ENCODE measurements around the gene PNMA8B.

PNMA8B gene

GRCh38 chr19:46484656-46485055 lies 11.0 kb downstream of the PNMA8B start:
- FAIRE-seq, result no peak
- DNase-seq (ENCODE audit: insufficient read length, low spot score), result no peak
- TF ChIP-seq CTCF (IDR thresholded peaks at IDR 0.05; ENCODE audit: insufficient read depth, missing control alignments), result no peak

GRCh38 chr19:46482631-46483030 lies 13.0 kb downstream of the PNMA8B start:
- FAIRE-seq (no peak), DNase-seq (ENCODE audit: insufficient read length, low spot score) (no peak)
- no peak for TF ChIP-seq CTCF (IDR thresholded peaks at IDR 0.05; ENCODE audit: insufficient read depth, missing control alignments)

- FAIRE-seq (no peak), DNase-seq (ENCODE audit: insufficient read length, low spot score) (no peak)
- no peak for TF ChIP-seq CTCF (IDR thresholded peaks at IDR 0.05; ENCODE audit: insufficient read depth, missing control alignments)
Measured at GRCh38 chr19:46481947-46482346, 13.7 kb downstream of the PNMA8B start.

- FAIRE-seq, result no peak
- no peak for TF ChIP-seq CTCF (IDR thresholded peaks at IDR 0.05; ENCODE audit: insufficient read depth, missing control alignments)
- no peak for DNase-seq (ENCODE audit: insufficient read length, low spot score)
Measured at GRCh38 chr19:46481223-46481848, 14.3 kb downstream of the PNMA8B start.

GRCh38 chr19:46480415-46480814 lies 15.3 kb downstream of the PNMA8B start:
- TF ChIP-seq CTCF (IDR thresholded peaks at IDR 0.05; ENCODE audit: insufficient read depth, missing control alignments), result no peak
- DNase-seq (ENCODE audit: insufficient read length, low spot score) (no peak), FAIRE-seq (no peak)

- no peak for TF ChIP-seq CTCF (IDR thresholded peaks at IDR 0.05; ENCODE audit: insufficient read depth, missing control alignments)
- no peak for FAIRE-seq
- DNase-seq (ENCODE audit: insufficient read length, low spot score), result no peak
Measured at GRCh38 chr19:46478356-46478986, 17.2 kb downstream of the PNMA8B start.

- no peak for TF ChIP-seq CTCF (IDR thresholded peaks at IDR 0.05; ENCODE audit: insufficient read depth, missing control alignments)
- no peak for DNase-seq (ENCODE audit: insufficient read length, low spot score)
- FAIRE-seq, result no peak
Measured at GRCh38 chr19:46475986-46476385, 19.7 kb downstream of the PNMA8B start.
